Hematopoietic multipotent progenitor cell treated with erythropoietin and hydrocortisone succinate and interleukin-3 and kit ligand, for 4 days (in vitro differentiated cells): ENCODE measurements around the gene MYO3B.
"Not testable (repeated sequence)": the region's sequence is repeated elsewhere in the genome, so short reads cannot be mapped to it uniquely, and the experiment has no call there.

ENCODE experiments used
- DNase-seq: peaks from one replicate; pipeline ENCODE4 v3.0.0-alpha.2; 2015

Gene MYO3B

DNA sequence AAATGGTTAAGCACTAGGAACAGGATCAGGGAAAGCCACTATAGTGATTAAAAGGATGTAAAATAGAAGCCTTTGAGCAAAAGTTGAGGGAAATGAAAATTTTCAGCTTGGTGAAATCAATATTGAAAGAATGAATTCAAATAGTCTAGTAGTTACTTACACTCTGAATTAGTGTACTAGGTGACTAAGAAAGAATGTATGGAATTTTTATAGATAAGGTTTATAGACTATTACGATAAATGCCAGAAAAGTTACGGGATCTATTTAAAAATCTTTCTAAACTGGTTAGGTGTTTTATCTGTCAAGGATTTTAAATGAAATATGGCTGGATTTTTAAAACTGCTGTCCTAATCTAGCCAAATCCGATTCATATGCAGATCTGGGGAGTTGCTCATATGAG, 208.6 kb downstream of the MYO3B start:
- DNase-seq, result no peak

DNA sequence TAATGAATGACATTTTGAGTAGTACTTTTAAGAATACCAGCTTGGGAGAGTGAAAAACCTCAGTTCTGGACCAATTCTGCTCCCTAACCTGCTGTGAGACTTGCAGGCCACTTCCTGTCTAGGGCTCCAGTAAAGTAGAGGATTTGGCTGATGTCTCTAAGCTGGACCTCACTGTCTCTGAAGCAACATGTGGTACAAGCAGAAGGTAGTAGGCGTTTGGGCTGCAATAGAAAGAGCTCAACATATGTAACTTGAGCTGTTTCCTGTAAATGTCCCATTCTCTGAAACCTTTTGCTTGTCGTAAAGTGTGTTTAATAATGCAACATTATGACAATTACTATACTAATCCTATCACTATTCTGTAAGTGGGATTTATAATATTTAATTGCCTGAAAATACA, 213.1 kb downstream of the MYO3B start:
- DNase-seq, result no peak

DNA sequence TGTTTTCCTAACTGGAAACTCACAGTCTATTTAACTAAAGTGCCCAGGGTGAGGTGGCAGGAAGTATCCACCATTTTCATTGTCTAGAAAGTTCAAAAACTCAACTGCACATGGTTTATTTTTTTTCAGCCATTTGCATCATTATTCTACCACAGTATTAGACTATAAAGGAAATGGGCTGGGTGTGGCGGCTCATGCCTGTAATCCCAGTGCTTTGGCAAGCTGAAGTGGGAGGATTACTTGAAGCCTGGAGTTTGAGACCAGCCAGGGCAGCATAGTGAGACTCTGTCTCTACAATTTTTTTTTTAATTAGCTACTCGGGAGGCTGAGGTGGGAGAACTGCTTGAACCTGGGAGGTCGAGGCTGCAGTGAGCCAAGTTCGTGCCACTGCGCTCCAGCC, 213.8 kb downstream of the MYO3B start:
- DNase-seq, result peak; percentile 5

DNA sequence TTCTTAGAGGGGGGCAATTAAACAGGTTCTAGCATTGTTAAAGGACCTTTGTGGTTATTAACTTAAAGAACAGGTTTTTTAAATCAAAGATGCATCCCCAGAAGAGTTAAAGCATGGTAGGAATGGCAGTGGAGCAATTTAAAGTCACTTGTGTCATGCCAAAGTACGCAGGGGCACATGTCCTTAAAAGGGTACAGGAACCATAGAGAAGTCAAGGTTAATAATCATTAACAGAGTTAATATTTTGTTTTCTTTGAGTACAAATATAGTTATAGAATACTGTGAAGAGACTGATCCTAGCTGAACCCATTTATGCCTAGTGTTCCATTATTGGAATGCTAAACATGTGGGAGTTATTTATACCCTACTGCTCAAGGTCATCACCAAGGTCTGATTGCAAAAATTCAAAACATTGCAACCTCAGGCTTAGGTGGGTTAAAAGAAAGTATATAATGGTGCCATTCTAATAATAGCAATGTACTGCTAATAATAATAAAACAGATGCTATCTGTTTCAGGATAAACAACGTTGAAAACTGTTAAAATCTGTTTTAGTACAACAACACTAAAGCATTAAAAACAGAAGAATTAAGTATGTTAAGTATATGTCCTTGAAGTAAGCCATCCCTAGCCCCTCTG, 216.0 kb downstream of the MYO3B start:
- no peak for DNase-seq

DNA sequence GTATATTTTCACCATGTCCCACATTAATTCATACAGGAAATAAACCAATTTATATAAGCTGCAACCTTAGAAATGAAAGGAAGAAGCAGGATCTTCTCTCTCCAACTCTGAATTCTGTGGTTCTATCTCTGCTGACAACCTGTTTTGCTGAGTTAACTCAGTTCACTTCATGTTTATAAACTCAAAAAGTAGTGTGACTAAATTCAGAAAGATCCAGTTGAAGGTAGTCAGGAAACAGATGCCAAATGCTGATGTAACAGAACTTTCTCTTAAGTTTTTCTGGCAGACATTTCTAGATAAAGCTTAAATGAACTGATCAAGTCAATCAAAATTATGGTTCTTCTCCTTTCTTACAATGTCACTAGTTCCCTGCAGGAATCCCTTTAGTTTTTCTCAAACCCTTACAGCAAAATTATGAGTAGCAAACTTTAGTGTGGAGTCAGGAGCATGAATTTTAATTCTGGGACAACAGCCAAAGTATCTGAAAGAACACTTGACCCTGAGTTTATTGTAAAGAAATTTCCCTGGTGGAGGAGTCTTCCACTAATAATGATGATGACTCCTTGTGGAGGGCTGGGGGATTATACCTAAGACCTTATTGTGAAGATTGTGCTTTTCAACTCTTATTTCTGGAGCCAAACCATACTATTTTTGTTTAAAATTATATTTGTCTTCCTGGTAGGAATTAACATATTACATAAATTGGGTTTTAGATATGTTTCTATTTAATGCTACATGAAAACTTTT, 216.9 kb downstream of the MYO3B start:
- DNase-seq, result peak; percentile 56

DNA sequence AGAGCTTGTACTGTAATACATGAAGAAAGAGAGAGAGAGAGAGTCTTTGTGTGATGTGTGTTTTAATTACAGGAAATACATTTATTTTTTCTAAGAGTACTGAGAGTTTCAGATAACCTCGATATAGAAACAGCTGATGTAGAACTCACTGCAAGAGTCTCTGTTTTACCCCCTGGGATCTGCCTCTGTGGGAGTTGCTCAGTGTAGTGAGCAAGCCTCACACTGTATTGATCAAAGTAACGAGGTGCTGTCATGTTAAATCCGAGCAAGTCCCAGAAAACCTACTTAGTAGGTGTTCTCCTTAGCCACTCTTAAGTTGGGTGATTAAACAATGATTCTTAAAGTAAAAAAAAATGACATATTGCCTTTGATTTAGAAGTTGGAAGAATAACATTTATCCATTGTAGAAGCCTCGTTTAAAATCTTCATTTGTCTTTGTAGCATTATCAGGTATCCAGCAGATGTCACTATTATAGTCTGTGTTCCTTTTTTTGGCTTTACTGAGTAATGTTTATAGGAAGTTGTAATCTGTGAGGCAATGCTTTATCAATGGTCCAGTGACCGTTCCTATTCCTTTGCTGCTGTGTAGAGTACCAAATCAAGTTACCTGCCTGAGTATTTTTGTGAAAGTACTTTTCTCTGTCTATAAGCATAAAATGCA, 219.0 kb downstream of the MYO3B start:
- peak; percentile 60 for DNase-seq

DNA sequence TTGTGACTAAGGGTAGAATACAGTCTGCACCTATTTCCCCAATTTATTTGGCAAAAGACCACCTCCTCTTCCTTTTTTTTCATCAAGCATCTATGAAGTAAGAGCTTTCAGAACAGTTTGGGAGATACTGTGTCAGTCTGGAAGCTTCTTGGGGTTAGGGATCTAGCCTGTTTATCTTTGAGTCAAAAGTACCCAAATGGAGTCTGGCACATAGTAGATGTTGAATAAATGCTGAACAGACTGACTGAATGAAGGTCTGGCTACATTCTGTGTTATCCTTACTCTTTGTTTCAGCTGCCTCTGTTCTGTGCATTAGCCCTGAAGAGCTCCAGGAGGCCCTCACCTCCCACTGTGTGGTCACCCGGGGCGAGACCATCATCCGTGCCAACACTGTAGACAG, 223.2 kb downstream of the MYO3B start:
- DNase-seq, result no peak

DNA sequence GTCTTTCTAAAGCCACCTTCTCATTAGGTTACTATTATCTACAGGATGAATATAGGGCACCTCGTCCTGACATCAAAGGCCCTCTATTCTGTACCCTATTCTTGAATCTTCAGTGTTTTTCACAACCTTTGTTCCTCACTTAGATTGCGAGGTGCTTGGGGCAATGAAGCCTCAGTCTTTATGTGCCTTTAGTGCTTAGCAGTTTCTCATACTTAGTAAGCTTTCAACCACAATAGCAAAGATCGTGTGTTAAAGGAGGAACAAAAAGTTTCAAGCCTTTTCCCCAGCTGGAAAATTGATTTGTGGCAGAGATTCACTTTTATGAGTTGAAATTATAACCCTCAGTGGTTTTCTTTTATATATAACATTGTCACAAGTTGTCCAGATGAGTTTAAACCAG, 226.9 kb downstream of the MYO3B start:
- no peak for DNase-seq

DNA sequence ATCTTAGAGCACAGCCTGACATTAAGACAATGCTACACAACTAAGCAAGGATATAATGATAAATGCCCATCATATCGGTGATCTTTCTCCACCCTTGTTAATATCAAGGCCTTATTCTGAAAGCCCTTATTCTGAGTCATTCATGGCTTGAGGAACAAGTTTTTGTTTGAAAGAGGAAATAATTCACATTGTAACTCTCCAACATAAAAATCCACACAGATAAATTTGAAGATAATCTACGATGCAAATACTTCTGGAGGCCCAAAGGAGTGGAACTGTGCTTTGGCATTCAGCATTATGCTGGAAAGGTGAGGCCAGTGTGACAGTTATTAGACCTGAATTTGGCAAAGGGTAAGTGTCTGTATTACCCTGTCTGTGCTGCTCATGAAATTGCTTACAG, 227.4 kb downstream of the MYO3B start:
- DNase-seq, result no peak

DNA sequence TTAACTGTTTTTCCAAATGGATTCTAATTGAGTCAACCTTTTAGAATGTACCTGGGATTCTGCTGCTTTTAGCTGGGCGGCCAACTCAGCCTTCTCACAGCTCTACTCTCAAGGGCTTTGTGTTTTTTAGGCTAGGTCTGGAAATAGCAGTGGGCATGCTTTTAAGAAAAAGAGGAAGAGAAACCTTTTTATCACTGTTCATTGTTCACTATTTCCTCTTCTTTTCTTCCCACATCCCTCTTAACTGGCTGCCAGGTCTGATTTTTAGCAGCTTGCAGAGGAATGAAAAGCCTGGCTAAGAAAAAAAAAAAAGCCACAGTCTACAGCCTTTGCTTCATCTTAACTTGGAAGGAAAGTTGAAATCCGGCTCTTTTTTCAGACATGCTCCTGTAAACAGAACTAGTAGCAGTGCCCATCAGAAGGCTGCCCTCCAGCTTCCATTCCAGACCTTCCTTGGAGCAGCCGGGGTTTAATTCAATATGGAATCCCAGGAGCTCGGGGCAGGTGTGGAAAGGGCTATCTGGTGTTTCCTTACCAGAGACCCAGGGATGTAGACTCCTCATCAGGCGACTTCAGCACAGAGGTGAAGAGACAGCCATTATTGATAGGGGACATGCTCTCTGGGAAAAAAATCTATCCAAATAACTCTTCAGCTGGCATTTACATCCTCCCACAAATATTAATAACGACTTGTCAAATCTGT, 230.7 kb downstream of the MYO3B start:
- DNase-seq, result peak; percentile 4

DNA sequence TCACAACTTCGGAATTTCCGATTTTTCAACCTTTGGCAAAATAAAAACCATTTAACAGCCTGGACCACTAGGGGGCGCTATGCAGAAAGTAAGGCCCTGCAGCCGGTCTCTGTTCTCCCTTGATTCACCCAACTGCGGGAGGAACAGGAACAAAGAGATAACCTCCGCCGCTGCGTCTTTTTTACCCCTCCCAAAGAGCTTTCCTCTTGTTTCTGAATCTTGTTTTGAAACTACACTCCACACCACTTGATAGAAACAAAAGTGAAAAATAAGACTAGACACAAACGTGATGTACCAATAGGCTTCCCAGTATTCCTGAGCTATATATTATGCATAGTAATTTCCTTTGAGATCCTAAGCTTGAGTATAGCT, 231.2 kb downstream of the MYO3B start:
- DNase-seq, result peak; percentile 92

DNA sequence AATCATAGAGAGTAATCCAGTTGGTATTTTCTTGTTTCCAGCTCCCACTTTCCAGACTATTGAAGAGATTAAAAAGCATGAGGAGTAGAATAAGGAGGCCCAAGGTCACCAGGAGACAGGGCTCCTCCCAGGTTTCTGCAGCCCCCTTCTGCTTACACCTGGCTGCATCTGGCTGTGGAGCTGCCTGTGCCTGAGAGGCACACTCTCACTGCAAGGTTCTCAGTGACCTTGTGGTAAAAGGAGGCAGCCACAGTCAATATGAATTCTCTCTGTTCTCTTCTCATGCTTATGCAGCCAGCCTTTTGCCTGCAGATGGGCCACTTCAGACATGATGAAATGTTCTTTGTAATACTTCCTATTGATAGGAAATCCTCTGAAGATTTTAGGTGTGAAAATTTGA, 233.7 kb downstream of the MYO3B start:
- DNase-seq, result no peak

DNA sequence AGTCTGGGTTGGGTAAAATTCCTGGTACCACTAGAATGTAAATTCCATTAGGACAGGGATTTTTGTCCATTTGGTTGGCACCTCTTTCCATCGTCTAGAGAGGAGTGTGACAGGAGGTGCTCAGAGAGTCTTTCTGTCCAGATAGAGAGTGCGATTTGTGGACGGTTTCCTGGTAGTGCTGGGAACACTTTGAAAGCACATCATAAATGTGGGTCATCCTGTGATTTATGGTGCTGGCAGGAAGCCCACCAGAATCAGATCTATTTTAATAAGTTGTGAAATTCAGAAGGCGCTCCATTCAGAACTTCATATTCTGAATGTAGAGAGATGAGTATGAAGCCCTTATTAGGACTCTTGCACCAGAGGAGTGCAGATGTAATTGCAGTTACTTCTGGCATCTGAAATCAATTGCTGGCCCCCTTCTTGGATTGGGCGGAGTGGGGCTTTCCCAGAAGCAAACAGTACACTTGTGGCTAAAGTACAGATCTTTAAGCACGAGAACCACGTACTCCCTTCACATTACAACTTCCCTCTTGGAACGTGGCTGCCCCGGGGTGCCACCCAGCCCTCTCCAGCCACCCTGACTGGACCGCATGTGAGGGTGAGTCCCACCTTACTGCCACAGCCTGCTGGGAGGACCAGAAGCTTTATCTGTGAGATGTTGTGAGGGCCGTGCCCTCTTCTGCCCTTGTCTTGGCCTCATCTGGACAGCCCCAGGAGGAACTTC, 243.2 kb downstream of the MYO3B start:
- no peak for DNase-seq

DNA sequence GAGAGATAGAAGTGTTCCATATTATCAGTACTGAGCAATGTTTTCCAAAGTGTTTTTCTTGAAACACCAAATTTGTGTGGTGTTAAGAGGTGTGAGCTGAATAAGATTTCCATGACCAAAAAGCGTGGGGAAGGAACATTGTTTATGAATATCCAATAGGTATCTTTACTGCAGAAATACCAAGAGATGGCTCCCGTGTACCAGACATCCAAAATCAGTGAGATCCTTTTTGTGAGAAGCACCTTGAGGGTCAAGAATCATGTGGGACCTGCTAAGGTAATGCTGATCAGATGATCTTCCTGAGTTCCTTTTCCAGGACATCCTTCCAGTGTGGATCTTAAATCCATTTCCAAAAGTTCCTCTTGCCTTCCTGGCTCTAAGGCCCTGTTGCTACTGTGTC, 246.0 kb downstream of the MYO3B start:
- DNase-seq, result no peak

DNA sequence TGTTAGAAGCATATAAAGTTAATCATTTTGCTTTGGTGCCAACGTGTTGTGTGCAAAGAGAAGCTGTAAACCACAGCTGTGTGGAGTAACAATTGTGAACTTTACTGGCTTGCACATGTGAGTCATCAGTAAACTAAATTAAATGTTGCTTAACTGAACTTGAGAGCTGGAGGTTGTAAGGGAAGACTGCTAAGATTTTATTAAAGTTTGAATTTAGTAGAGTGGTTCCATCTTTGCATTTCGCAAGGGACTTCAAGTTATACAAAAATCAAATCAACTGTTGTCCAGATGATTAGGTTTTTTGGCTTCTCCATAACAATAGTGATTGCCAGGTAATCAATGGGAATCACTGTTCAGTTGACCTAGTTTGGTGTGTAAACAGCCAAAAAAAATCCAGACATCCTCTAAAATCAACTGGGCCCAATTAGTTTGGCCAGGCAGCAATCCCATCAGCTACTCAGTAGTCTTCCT, 247.4 kb downstream of the MYO3B start:
- peak; percentile 15 for DNase-seq

DNA sequence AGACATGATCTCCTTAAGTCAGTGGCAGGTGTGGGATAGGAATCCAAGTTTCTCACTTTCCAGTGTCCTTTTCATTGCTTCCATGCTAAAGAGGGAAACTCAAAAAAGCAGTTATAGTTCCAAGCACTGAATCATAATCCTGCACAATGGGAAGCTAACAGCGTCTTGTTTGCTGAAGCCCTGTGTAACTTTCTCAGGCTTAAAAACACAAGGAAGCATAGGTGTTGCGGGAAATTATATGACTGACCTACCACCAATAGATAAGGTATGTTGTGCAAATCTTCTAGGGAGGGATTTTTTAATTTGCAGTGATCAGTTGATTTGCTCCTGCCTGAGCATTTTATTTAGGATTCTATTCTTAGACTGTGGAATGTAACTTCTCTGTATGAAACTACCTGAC, 250.9 kb downstream of the MYO3B start:
- no peak for DNase-seq

DNA sequence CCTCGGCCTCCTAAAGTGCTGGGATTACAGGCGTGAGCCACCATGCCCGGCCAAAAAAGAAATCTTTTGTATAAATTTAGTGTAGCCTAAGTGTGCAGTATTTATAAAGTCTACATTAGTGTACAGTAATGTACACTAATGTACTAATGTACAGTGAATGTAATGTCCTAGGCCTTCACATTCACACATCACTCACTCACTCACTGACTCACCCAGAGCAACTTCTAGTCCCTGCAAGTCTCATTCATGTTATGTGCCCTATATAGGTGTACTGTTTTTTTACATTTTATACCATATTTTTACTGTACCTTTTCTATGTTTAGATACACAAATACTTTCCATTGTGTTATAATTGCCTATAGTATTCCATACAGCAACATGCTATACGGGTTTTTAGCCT, 254.9 kb downstream of the MYO3B start:
- no peak for DNase-seq

DNA sequence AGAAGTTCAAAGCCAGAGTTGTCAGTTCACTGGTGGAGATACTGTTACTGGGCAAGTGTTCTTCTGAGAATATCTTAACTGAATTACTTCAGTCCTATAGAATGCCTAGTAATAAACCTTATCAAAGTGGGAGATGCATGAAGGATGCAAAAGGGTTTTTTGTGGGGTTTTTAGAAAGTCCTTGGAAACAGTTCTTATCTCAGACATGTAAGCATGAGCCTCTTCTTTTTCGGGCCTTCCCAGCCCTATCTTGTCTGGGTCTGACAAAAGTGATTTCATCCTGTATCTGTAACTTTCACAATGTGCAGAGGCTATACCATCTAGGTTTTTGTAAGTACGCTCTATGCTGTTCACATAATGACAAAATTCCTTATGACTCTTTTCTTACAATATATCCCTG, 255.5 kb downstream of the MYO3B start:
- no peak for DNase-seq

DNA sequence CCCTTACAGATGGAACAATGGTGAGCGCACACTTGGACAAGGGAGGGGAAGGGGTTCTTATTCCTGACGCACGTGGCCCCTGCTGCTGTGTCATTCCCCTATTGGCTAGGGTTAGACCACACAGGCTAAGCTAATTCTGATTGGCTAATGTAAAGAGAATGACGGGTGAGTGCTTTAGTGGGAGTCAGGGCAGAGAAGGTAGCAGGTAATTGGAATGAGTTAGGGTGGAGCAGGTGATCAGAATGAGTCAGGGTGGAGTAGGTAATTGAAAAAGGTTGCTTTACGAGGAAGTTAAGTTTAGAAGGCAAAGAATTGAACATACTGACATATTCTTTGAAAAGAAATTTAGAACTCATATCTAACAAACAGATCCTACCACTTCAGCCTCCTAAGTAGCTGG, 256.4 kb downstream of the MYO3B start:
- DNase-seq, result not testable (repeated sequence)

DNA sequence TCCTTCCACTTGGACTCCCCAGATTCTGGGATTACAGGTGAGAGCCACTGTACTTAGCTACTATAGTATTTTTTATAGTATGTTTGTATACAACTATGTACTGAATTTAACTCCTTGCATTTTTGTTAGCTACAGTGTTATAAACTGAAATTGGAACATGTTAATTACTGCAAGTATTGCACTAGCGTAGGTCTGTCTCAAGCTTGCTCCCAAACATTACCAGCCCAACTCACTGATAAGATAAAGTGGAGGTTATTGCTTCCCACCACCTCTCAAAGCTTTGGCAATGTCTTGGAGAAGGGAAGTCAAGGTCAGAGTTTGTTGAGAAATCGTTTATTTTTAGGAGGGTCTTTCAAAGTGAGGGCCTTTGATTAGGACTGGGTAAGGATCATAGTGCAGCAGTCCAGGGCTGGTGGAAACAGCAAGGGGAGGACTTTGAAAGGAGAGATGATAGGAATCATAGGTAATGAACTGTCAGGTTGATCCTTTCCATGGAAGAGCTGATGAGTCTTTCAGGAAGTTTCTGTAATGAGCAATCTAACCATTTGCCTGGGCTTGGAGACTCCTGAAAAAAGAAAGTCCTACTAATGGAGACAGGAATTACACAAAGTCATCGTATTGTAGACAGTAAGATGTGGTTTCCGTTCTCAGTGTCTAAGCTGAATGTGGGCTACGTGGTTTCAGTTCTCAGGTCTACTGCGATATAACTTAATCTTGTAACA, 257.1 kb downstream of the MYO3B start:
- peak; percentile 18 for DNase-seq

DNA sequence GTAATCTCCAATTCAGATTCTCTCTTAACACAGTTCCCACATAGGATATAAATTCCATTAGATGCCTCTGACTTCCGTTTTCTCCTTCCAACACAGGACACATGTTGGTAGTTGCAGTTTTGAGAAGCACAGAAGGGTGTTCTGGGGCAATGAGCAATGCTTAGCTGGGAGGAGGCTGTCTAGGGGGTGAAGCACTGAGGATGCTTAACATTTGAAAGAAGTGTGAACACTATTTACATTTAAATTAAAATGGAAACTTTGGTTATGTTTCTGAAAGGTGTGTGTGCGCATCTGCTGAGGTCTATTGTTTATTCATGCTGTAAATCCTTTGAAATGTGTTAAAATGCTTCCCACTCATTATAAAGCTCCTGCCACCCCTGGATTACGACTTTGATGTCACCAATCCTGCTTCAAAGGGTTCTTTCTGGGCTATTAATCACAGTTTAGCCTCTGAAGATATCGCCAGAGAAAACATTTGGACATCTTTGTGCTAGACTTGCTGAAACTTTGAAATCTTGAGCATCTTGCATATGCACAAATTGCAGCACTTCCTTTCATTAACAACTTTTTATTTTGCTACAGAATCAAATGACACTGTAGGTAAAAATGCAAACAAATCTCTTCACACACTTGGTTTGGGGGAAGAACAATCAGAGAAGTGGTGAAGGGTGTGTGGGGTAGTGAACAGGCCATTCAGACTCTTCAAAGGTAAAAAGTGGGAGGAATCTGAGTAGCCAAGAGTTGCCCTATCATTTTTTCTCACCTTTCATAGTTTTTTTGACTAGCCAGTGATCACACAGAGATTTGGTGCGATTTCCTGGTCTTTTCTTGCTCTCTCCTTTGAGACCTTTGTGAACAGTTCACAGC, 258.4 kb downstream of the MYO3B start:
- no peak for DNase-seq
